SK-N-MC (cell line): ENCODE data around the gene NANOS3.
"Not testable (repeated sequence)": the region's sequence is repeated elsewhere in the genome, so short reads cannot be mapped to it uniquely, and the experiment has no call there.

Experiments
- DNase-seq: peaks from one replicate; pipeline ENCODE4 v3.0.0-alpha.2; 2011; ENCODE audit warnings: low read depth, low spot score
- H3K27ac ChIP-seq: fragments of 200-600 bp; sonication (generic); 2 replicates; pipeline ENCODE4 v1.5.1; 2016; ENCODE audit warnings: mixed run types
- H3K36me3 ChIP-seq: fragments of 200-600 bp; sonication (generic); 2 replicates; pipeline ENCODE4 v1.6.1; 2017; ENCODE audit warnings: antibody characterized with exemption, low read length, mixed read lengths; ENCODE audit not compliant: insufficient read depth
- H3K4me3 ChIP-seq: fragments of 200-600 bp; sonication (generic); 2 replicates; pipeline ENCODE4 v1.5.1; 2016
- H3K9ac ChIP-seq: fragments of 200-600 bp; sonication (generic); 2 replicates; pipeline ENCODE4 v1.8.0; 2017; ENCODE audit warnings: mixed run types, mixed read lengths; ENCODE audit not compliant: insufficient read length
- H3K9me3 ChIP-seq: fragments of 200-600 bp; sonication (generic); 2 replicates; pipeline ENCODE4 v1.6.1; 2017; ENCODE audit warnings: low read depth, mild to moderate bottlenecking, antibody characterized with exemption, low read length, moderate library complexity, mixed read lengths
- EZH2 ChIP-seq: fragments of 200-600 bp; sonication (generic); IDR thresholded peaks from one replicate; pipeline ENCODE4 v1.6.1; 2017; ENCODE audit warnings: antibody characterized with exemption
- FOXP2 ChIP-seq: optimal IDR thresholded peaks from 2 replicates; pipeline ENCODE3; 2011; ENCODE audit warnings: mild to moderate bottlenecking, moderate library complexity; ENCODE audit not compliant: insufficient read depth; ENCODE audit errors: extremely low read length, control extremely low read depth
- POLR2AphosphoS5 ChIP-seq: IDR thresholded peaks from 2 replicates; pipeline ENCODE4 v1.6.1; 2012; ENCODE audit warnings: mild to moderate bottlenecking, low read depth, low read length, borderline replicate concordance

NANOS3 gene

DNA sequence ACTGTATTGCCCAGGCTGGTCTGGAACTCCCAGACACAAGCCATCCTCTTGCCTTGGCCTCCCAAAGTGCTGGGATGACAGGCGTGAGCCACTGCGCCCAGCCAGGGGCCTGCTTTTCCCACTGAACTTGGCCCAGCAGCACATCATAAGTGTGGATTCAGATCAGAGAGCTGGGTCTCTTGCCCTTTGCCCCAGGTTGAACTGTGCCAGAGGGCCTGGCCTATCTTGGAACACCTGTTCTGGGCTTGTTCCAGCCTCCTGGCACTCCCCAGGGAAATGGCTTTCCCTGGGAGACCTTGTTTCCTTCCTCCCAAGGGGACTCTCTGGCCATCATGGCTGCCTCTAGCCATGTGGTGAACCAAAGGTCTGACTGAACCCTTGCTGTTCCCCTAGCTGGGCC, 32.5 kb downstream of the NANOS3 start:
- no peaks in the 10 kb centered on the region for H3K9me3 ChIP-seq
- TF ChIP-seq FOXP2: no peak
- TF ChIP-seq EZH2: no peak
- TF ChIP-seq POLR2AphosphoS5: no peak
- H3K36me3 ChIP-seq: peaks cover 16% of the 10 kb centered on the region; the same call in 1 of the 2 replicates
- DNase-seq: no peak
- H3K27ac ChIP-seq: no peak overlapping the region
- no peak overlapping the region for H3K9ac ChIP-seq
- H3K4me3 ChIP-seq: no peak overlapping the region

DNA sequence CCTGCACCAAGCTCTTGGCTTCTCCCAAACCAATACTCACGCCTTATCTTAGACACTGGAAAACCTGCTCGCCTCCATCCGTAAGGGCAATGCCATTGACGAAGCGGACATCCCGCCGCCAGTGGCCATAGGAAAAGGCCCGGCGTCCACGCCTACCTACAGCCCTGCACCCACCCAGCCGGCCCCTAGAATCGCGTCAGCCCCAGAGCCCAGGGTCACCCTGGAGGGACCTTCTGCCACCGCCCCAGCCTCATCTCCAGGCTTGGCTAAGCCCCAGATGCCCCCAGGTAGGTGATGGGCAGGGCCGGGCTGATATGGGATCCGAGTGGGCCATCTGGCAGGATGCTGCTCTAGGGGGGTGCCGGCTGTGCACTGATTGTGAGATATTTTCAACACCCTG, 36.4 kb downstream of the NANOS3 start:
- TF ChIP-seq POLR2AphosphoS5: no peak
- TF ChIP-seq FOXP2: no peak
- no peak for TF ChIP-seq EZH2

DNA sequence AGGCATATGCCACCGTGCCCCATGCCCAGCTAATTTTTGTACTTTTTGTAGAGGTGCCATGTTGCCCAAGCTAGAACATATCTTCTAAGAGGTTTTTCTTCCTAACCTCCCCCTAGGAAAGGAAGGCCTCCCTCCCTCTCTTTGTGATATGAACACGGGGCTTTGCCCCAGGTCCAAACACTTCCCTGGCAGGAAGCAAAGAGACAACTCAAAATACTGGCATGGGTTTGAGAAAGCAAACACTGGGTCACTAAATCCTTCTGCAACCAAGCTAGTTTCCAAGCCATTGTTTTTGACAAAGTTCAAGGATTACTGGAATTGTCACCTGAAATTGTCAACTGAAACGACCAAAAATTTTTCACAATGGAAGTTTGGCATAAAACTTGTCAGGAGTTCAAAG, 37.8 kb downstream of the NANOS3 start:
- no peak overlapping the region for H3K27ac ChIP-seq
- peaks cover 32% of the 10 kb centered on the region; the same call in 1 of the 2 replicates for H3K36me3 ChIP-seq
- H3K9me3 ChIP-seq: no peaks in the 10 kb centered on the region
- no peak overlapping the region for H3K4me3 ChIP-seq
- DNase-seq: no peak
- no peak overlapping the region for H3K9ac ChIP-seq
- TF ChIP-seq EZH2 (no peak), FOXP2 (no peak), POLR2AphosphoS5 (no peak)

More for the DNA sequence above, 36.4 kb downstream of the NANOS3 start:
- Histone ChIP-seq H3K9me3 (no peaks in the 10 kb centered on the region), H3K9ac (no peak overlapping the region), H3K4me3 (no peak overlapping the region), H3K36me3 (peaks cover 28% of the 10 kb centered on the region; the same call in 1 of the 2 replicates), H3K27ac (no peak overlapping the region)
- DNase-seq: no peak

DNA sequence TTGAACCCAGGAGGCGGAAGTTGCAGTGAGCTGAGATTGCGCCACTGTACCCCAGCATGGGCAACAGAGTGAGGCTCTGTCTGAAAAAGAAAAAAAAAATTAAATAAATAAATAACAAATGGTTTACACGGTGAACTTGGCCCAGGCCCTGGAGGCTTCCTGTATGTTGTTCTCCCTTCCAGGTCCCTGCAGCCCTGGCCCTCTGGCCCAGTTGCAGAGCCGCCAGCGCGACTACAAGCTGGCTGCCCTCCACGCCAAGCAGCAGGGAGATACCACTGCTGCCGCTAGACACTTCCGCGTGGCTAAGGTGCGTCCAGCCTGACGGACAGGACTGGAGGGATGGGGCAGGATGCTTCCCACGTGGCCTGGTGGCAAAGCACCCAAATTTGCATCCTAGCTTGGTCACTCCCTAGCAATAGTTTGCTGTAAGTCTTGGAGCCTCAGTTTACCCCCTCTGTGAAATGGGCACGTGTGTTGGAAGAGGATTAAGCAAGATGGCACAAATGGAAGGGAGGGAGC, 41.0 kb downstream of the NANOS3 start:
- peaks cover 46% of the 10 kb centered on the region for H3K36me3 ChIP-seq
- no peak overlapping the region for H3K9ac ChIP-seq
- DNase-seq: no peak
- H3K4me3 ChIP-seq: no peak overlapping the region
- no peaks in the 10 kb centered on the region for H3K9me3 ChIP-seq
- H3K27ac ChIP-seq: no peak overlapping the region
- TF ChIP-seq FOXP2 (no peak), POLR2AphosphoS5 (no peak), EZH2 (no peak)

DNA sequence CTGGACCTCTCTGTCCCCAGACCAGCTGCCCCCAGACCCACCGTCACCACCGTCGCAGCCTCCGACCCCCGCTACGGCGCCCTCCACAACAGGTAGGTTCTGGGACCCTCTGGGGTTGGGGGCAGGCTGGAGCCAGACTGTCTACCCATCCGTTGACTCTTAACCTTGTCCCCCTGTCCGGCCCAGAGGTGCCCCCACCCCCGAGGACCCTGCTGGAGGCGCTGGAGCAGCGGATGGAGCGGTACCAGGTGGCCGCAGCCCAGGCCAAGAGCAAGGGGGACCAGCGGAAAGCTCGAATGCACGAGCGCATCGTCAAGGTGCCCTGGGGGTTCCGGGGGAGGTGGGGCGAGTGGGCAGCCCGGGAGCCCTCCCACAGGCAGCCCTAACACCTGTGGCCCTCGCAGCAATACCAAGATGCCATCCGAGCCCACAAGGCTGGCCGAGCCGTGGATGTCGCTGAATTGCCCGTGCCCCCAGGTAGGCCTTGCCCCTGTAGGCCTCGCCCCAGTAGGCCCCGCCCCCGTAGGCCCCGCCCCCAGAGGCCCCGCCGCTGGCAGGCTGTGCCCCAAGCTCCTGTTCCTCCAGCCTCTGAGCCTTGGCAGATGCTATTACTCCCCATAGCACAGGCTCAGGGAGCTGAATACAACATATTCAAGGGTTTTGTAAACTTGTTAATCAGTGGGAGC, 41.9 kb downstream of the NANOS3 start:
- no peaks in the 10 kb centered on the region for H3K9me3 ChIP-seq
- DNase-seq: no peak
- TF ChIP-seq FOXP2 (no peak), EZH2 (no peak), POLR2AphosphoS5 (no peak)
- no peak overlapping the region for H3K4me3 ChIP-seq
- H3K27ac ChIP-seq: no peak overlapping the region
- H3K36me3 ChIP-seq: peaks cover 48% of the 10 kb centered on the region
- H3K9ac ChIP-seq: no peak overlapping the region

DNA sequence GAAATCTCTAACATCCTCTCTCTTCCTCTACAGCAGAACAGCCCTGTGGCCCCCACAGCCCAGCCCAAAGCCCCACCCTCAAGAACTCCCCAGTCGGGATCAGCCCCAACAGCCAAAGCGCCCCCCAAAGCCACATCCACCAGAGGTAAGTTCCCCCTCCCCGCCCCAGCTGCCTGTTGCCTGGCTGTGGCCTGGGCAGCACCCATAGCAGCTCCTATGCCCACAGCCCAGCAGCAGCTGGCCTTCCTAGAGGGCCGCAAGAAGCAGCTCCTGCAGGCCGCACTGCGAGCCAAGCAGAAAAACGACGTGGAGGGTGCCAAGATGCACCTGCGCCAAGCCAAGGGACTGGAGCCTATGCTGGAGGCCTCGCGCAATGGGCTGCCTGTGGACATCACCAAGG, 43.6 kb downstream of the NANOS3 start:
- TF ChIP-seq EZH2: no peak
- no peak for TF ChIP-seq FOXP2
- no peak for TF ChIP-seq POLR2AphosphoS5
- H3K27ac ChIP-seq: no peak overlapping the region
- H3K9ac ChIP-seq: no peak overlapping the region
- H3K9me3 ChIP-seq: no peaks in the 10 kb centered on the region
- no peak for DNase-seq
- peaks cover 46% of the 10 kb centered on the region for H3K36me3 ChIP-seq
- H3K4me3 ChIP-seq: no peak overlapping the region

DNA sequence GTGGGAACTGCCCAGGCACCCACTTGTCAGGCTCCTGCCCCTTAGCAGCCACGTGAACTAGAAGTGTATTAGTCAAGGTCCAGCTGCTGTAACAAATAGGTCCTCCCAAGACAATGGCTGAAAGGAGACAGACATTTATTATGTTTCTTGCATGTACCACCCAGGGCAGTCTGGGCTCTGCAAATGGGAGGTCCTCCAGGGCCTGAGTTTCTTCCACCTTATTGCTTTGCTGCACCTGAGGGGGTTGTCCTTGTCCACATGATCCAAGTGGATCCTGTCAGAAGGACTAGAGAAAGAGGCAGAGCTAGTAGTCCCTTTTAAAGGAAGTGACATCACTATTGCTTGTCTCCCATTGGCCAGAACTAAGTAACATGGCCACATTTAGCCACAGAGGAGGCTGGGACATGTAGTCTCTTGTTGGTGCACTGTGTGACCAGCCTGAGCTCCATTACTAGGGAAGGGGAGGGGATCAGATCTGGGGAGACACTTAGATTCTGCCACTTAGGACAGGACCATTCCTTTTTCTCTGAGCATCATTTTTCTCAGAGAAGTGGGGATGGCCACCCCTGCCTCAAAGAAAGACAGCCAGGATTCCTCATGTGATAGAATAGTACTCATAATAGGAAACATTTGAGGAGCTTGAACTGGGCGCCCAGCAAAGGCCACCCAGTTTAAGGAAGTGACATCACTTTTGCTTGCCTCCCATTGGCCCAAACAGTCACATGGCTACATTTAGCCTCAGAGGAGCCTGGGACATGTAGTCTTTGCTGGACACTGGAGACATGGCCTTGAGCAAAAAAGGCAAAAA, 44.2 kb downstream of the NANOS3 start:
- DNase-seq: no peak
- Histone ChIP-seq H3K4me3 (no peak overlapping the region), H3K9ac (no peak overlapping the region), H3K9me3 (no peaks in the 10 kb centered on the region), H3K36me3 (peaks cover 43% of the 10 kb centered on the region), H3K27ac (peak overlapping the region; percentile 31; the same call in 1 of the 2 replicates)
- TF ChIP-seq FOXP2 (no peak), EZH2 (no peak), POLR2AphosphoS5 (no peak)

DNA sequence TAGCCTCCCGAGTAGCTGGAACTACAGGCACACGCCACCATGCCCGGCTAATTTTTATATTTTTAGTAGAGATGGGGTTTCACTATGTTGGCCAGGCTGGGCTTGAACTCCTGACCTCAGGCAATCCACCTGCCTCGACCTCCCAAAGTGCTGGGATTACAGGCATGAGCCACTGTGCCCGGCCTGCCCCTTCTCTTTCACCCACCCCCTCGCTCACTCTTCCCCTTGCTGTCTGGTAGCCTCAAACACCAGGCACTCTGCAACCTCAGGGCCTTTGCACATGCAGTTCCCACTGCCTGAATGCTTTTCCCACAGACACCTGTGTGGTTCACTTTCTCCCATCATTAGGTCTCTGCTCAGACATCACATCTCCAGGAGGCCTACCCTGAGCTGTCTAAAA, 45.2 kb downstream of the NANOS3 start:
- not testable (repeated sequence) for H3K4me3 ChIP-seq, H3K9ac ChIP-seq, H3K27ac ChIP-seq, H3K9me3 ChIP-seq, DNase-seq
- peaks cover 43% of the 10 kb centered on the region for H3K36me3 ChIP-seq
